Spleen (tissue), 7 donors: ENCODE data around the gene VGLL4.

Source experiments
- CTCF ChIP-seq, 11 experiments: fragments of 200-600 bp in 7 of 11; fragments of 450-650 bp in 4 of 11; sonication (generic) in 4 of 11; IDR thresholded peaks in 8 of 11; conservative IDR thresholded peaks in 3 of 11; 1 replicate in 7 of 11; 2 replicates in 4 of 11; pipeline versions ENCODE4 v1.4.0 to v1.8.0; 2016 to 2021; ENCODE audit warnings: antibody characterized with exemption in 11 of 11, inconsistent platforms in 4 of 11, mild to moderate bottlenecking in 1 of 11
- POLR2A ChIP-seq, 3 donors: fragments of 450-650 bp; IDR thresholded peaks; one replicate each; pipeline ENCODE4 v1.5.1; 2017; ENCODE audit warnings: antibody characterized with exemption in 3 of 3, mild to moderate bottlenecking in 1 of 3
- donor health status: DM: no; HTN: no; CAD: no; lungs with moderate emphysema.
- donor health status: DM: no; HTN: no; CAD: no.
- donor health status: DM: no; HTN: no; CAD: no.

GRCh38 chr3:11534011-11534792 is 109.5 kb downstream of the VGLL4 start:
- TF ChIP-seq CTCF (IDR thresholded peaks at IDR 0.05 in 8 of 11, conservative IDR thresholded peaks at IDR 0.05 in 3 of 11), result no peak
- no peak for TF ChIP-seq POLR2A (IDR thresholded peaks at IDR 0.05)
